Stimulated activated naive CD8-positive, alpha-beta T cell treated with anti-CD3 and anti-CD28 coated beads, Interleukin-15, Interleukin-2, amounts not matched to agents 100 U/mL and 50 U/mL, for 24 hours (primary cell): ENCODE measurements around the gene TEX36.
"Not testable (repeated sequence)": the region's sequence is repeated elsewhere in the genome, so short reads cannot be mapped to it uniquely, and the experiment has no call there.

Experiments used
- ATAC-seq: fragments of 150-1000 bp; cut with Tn5 transposase; one replicate; pipeline ENCODE4 v1.10.0; 2021
- DNase-seq: peaks from one replicate; pipeline ENCODE4 v3.0.0; 2021

Gene TEX36

DNA sequence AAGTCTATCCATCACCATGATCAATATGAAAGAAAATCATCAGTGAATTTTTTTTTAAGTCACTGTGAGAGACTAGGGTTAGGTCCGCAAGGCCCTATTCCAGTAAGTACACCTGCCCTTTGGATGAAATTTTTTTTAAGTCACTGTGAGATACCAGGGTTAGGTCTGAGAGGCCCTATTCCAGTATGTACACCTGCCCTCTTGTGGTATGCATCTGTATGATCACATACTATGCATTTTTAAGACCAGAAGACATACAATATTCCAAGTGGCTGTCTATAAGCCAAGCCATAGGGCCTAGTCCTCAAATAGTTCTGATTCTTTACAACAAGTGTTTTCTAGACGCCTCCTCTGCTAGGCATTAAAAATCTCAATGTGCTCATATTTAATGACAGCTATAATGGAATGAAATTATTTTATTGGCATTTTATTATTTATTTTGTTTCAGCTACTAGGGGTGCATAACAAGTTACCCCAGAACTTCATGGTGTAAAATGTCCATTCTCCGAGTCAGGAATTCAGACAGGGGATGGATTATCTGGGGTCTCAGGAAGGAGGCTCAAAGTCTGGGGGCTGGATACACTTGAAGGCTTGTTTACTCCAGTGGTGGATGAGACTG, 53.1 kb downstream of the TEX36 start:
- DNase-seq = no peak
- no peak for ATAC-seq

DNA sequence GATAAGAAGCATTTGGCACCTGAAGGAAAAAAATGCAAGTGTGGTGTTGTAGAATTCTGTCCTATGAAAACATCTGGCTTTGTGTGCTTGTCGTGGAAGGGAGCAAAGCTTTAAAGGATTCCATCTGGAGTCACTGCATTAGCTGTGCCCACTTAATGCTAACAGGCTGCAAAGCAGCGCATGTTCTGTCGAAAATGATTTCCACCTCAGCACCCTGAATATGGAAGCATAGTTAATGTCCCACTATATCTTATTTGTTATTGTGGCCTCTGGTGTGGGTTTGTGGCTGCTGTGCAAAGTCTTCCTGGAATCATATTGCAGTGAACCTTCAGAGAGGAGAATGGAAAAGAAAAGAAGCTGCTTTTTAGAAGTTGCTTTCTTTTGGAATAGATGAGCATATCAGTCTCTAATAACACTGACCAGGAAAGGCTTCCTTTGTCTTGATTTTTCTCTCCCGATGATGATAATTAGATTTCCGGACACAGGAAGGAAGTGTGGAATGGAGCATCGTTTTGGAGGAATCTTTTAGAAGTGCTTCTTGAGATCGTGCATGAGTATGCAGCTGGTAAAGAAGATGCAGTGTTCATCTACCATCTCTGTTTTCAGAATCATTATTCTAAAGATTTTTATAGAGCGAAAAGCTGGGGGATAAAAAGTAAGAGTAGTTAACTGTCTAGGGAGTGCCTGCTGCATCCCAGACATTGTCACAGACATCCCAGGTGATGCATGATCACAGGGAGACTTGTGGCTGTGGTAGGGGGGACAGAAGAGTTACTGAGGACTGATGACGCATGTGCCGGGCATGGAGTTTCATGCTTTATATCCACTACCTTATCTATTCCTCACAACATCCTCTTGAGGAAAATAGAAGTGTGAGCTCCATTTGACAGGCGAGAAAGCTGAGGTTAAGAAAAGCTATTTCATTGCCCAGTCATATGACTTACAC, 54.6 kb downstream of the TEX36 start:
- ATAC-seq = no peak
- DNase-seq = no peak

DNA sequence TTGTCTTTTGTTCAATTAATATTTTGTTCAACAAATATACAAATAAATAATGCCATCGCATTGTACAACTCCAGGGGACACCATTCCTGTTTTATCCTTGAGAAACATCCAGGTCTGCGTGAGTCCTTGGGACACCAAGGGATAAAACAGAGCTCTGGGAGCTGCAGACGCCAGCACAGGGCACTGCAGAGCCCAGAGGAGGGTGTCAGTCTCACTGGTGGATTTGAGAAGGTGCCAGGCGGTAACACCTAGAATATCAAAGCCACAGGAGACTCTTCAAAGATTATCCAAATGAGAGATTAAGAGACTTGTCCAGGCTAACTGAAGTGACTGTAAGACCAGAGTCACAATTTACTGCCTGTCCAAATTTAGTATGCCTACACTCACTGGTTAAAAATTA, 55.3 kb downstream of the TEX36 start:
- DNase-seq (no peak), ATAC-seq (no peak)

DNA sequence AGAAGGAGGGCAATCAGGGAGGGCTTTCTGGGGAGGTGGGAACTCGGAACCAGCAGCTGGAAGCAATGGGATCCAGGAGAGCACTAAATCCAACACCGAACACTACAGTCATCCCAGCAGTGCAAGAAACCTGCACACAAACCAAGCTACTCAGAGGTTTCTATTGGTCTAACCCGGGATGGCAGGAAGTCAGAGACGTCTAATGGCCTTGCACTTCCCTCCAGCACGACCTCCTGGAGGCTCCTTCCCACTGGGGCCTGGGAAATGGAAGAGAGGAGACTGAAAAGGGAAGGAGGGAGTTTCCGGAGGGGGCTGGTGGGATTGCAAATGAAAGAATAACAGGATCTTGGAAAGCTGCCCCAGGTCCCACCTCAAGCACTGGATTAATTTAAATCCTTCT, 56.3 kb downstream of the TEX36 start:
- no peak for ATAC-seq
- no peak for DNase-seq

DNA sequence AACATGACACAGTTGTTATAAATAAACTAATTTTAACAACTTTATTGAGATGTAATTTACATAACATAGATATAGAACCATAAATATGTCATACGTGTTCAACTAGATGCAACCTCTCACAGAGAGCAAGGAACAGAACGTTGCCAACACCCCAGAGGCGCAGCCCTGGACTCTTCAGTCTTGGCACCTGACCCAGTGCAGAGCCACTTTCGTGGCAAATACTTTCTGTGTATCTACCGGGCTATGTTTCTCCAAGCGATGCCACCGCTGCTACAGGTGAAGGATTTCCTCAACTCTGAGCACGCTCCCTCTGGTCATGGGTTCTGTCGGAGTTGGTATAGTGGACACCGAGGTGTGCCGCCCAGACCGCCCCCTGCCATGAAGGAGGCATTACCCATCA, 57.4 kb downstream of the TEX36 start:
- ATAC-seq (no peak), DNase-seq (no peak)

DNA sequence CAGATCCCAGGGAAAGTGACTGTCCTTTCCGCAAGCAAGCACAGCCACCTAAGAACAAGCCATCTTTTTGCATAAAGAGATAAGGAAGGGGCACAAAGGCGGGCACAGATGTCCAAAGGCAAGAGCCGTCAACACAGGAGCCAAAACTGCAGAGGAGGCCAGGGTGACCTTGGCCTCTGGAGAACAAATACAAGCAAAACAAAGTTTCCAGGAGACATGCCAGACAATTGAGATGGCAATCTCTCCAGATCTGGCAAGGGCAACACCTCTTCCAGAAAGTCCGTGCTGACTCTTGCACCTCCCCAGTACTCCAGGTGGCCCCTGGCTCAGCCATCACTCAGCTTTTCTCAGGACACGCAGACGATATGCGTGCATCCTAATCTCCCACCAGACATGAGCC, 58.2 kb downstream of the TEX36 start:
- DNase-seq (no peak), ATAC-seq (no peak)

DNA sequence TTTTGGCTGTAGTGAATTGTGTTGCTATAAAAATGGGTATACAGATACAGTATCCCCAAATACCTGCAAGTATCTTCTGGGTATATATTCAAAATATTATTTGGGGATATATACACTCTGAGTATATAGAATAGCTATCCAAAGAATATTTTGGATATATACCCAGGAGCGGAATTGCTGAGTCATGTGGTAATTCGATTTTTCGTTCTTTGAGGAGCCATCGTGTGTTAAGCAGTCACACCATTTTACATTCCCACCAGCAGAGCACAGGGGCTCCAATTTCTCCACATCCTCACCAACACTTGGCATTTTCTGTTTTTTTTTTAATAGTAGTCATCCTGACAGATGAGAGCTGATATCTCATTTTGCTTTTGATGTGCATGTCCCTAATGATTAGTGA, 61.9 kb downstream of the TEX36 start:
- DNase-seq = no peak
- no peak for ATAC-seq

DNA sequence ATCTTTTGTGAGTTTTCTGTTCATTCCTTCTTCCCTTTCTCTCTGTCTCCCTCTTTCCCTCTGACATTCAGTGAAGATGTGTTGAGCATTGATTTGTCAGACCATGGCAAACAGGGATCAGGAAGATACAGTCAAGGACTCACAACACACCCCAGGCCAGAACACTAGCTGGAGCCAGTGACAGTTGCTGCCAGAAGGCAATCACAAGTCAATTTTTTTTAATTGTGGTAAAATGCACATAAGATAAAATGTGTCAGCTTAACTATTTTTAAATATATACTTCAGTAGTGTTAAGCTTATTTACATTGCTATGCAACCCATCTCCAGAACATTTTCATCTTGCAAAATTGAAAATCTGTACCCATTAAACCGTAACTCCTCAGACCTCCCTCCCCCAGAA, 62.6 kb downstream of the TEX36 start:
- no peak for DNase-seq
- ATAC-seq = no peak

DNA sequence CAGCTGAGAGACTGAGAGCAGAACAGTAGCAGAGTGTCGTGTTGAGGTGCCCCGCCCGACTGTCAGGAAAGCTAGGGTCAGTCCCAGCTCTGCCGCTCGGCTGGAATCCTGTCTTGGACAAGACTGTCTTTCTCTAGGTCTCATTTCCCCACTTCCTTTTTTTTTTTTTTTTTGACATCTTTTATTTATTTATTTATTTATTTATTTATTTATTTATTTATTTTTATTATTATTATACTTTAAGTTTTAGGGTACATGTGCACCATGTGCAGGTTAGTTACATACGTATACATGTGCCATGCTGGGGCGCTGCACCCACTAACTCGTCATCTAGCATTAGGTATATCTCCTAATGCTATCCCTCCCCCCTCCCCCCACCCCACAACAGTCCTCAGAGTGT, 69.9 kb downstream of the TEX36 start:
- not testable (repeated sequence) for DNase-seq, ATAC-seq

DNA sequence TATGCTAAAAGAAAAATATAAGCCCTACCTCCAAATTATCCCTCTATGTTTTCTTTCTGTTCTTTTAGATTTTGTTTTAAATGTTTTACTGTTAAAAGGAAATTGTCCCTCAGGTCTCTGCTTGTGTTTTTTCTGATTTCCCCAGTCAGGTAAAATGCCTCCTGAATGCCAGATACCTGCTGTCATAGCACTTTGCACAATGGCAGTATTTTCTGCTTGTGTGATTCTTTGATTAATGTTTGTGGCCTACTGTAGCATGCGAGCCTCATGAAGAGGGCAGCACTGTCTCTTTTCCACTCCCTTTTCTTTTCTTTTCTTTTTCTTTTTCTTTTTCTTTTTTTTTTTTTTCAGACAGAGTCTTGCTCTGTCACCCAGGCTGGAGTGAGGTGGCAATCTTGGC, 71.2 kb downstream of the TEX36 start:
- ATAC-seq (no peak), DNase-seq (no peak)

DNA sequence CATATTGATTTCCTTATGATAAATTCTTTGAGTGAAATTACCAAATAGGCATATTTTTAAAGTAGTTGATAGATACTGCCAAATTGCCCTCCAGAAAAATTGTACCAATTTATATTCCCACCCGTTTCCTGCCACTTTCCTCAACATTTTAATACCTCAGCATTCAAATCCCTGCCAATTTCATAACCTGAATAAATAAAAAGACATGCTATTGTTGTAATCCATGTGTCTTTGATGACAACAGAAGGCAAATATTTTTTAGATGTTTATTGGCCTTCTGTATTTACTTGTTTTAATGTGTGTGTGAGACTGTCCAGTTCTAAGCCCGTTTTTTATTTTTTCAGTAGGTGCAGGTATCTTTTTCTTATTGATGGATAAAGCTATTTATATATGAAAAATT, 71.7 kb downstream of the TEX36 start:
- DNase-seq (no peak), ATAC-seq (no peak)

DNA sequence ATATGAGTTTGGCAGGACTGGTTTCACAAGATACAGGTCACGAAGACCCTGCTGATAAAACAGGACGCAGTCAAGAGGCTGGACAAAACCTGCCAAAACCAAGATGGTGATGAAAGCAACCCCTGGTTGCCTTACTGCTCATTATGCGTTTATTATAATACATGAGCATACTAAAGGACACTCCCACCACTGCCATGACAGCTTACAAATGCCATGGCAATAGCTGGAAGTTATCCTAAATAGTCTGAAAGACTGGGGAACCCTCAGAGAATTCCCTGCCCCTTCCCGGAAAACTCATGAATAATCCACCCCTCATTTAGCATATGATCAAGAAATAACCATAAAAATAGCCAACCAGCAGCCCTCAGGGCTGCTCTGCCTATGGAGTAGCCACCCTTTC, 73.1 kb downstream of the TEX36 start:
- no peak for DNase-seq
- ATAC-seq = no peak

DNA sequence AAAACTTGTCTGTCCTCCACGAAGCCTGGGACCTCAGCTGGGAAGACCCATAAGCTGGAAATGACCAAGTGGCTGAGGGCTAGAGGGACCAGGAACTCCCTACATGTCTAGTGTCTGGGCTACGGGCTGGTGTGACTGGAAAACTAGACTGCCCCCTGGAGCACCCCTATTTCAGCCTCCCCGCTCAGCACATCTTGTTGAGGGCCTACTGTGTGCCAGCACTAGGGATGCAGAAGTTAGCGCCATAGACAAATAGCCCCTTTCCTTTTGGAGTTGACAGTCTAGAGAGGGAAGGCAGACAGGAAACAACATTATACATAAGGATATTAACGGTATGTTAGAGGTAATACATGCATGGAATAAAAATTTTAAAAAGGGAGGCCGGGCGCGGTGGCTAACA, 74.5 kb downstream of the TEX36 start:
- no peak for ATAC-seq
- DNase-seq = no peak

DNA sequence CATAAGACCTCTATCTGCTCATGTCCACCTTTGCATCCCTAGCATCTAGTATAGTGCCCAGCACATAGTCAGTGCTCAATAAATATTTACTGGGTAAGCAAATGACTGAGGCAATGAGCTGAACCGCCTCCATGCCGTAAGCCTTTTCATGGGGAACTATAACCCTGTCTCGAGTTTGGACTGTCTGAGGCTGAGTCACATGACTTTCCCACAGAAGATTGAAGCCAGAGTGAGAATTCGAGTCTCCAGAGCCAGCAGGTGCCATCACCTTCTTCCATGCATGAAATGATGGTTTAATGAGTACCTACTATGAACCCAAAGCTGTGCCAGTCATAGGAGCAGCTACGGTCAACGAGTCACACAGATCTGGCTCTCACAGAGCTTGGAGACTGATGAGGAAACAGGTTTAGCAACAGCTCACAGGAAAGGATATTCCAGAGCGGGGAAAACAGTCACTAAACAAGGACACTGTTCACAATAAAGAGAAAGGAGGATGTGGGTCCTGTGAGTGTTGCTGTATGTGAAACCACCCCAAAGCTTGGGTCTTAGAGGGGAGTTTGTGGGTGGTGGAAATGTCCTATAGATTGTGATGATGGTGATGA, 75.2 kb downstream of the TEX36 start:
- no peak for DNase-seq
- no peak for ATAC-seq

DNA sequence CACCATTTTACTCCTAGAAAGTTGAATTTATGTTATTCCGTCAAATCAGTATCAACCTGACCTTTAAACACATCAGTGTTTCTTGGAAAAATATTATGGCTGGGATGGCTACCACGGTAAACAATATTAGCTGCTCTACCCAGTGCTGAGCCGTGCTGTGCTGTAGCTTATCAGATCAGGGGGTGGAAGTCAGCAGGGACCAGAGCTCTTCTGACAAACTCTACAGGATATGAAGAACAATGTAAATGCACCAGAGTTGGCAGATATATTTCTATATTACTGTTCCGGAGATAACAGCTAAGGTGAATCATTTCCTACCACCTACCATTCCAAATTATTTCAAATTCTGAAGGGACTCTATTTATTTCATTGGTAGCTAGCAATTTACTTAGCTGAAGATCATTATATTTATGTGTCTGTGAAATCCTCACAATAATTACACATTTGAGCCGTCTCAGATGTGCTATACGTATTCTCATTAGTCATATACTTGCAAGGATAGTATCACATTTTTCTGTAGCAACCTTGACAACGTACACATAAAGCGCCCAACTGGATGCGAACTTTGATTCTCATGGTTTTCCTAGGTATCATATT, 76.5 kb downstream of the TEX36 start:
- DNase-seq (no peak), ATAC-seq (no peak)
